ENCODE measurements around the gene RAB27A. TPM values are rescaled to one million over a fixed set of nuclear protein-coding genes. Genes with fewer than 3 reads are reported as not detected.

Gene RAB27A
- total RNA-seq, 1 experiment from 2014 or later = 8.0 TPM

- no TSS peak for BruUV-seq (replicated peaks)
- Histone ChIP-seq H3K36me3 (ENCODE audit: control insufficient read depth, insufficient read depth, low read length) (no peaks in the 10 kb centered on the region), H3K9me3 (ENCODE audit: control insufficient read depth, insufficient read depth, low read depth, low read length) (no peaks in the 10 kb centered on the region), H3K4me1 (ENCODE audit: control insufficient read depth, insufficient read depth, low read length) (no peaks in the 10 kb centered on the region), H3K4me3 (ENCODE audit: low read depth in 2 of 2, low read length in 2 of 2) (no peak overlapping the region), H3K27me3 (ENCODE audit: control insufficient read depth, insufficient read depth, low read length) (no peaks in the 10 kb centered on the region), H3K27ac (ENCODE audit: low read length) (no peak overlapping the region)
- DNase-seq (ENCODE audit: low read depth, low spot score) (no peak), ATAC-seq (no peak)
- in situ Hi-C loops (cut with HindIII; ENCODE audit: low pct_unique_long_range_greater_than_20kb, low sequenced_read_pairs) = no loop called here
- ChIA-PET CTCF (no interaction called here), POLR2A (no interaction called here)
- TF ChIP-seq REST (IDR thresholded peaks at IDR 0.05; ENCODE audit: insufficient read depth in 1 of 2, low read depth in 2 of 2, low read length in 1 of 2) (no peak), TCF7L2 (IDR thresholded peaks at IDR 0.05; ENCODE audit: low read depth, low read length) (no peak), SIN3A (IDR thresholded peaks at IDR 0.05; ENCODE audit: borderline replicate concordance, insufficient read depth, low read depth, low read length) (no peak), CTCF (IDR thresholded peaks at IDR 0.05) (no peak), POLR2AphosphoS5 (IDR thresholded peaks at IDR 0.05; ENCODE audit: low read depth, low read length) (no peak)
- intact Hi-C loops (cut with micrococcal nuclease; ENCODE audit: unreplicated experiment) = no loop called here
Observed at GRCh38 chr15:55284426-55284825, 5.2 kb downstream of the RAB27A start.

- no peak for DNase-seq (ENCODE audit: low read depth, low spot score)
- Histone ChIP-seq H3K27ac (ENCODE audit: low read length) (no peak overlapping the region), H3K4me3 (ENCODE audit: low read depth in 2 of 2, low read length in 2 of 2) (no peak overlapping the region), H3K27me3 (ENCODE audit: control insufficient read depth, insufficient read depth, low read length) (no peaks in the 10 kb centered on the region), H3K4me1 (ENCODE audit: control insufficient read depth, insufficient read depth, low read length) (no peaks in the 10 kb centered on the region), H3K9me3 (ENCODE audit: control insufficient read depth, insufficient read depth, low read depth, low read length) (no peaks in the 10 kb centered on the region), H3K36me3 (ENCODE audit: control insufficient read depth, insufficient read depth, low read length) (no peaks in the 10 kb centered on the region)
- ATAC-seq = no peak
- POLR2A ChIA-PET = no interaction called here
- intact Hi-C loops (cut with micrococcal nuclease; ENCODE audit: unreplicated experiment) = no loop called here
- TF ChIP-seq SIN3A (IDR thresholded peaks at IDR 0.05; ENCODE audit: borderline replicate concordance, insufficient read depth, low read depth, low read length) = no peak
- no peak for TF ChIP-seq TCF7L2 (IDR thresholded peaks at IDR 0.05; ENCODE audit: low read depth, low read length)
- TF ChIP-seq REST (IDR thresholded peaks at IDR 0.05; ENCODE audit: insufficient read depth in 1 of 2, low read depth in 2 of 2, low read length in 1 of 2) = no peak
- TF ChIP-seq CTCF (IDR thresholded peaks at IDR 0.05) = no peak
- TF ChIP-seq POLR2AphosphoS5 (IDR thresholded peaks at IDR 0.05; ENCODE audit: low read depth, low read length) = no peak
- no TSS peak for BruUV-seq (replicated peaks)
- CTCF ChIA-PET = no interaction called here
- in situ Hi-C loops (cut with HindIII; ENCODE audit: low pct_unique_long_range_greater_than_20kb, low sequenced_read_pairs) = no loop called here
Observed at GRCh38 chr15:55283379-55284147, 6.0 kb downstream of the RAB27A start.
